Testis (tissue), 3 donors: ENCODE results near the gene LRMDA. TPM values are rescaled to one million over a fixed set of nuclear protein-coding genes. Genes with fewer than 3 reads are reported as not detected.

Source experiments
- DNase-seq: peaks from one replicate; pipeline ENCODE4 v3.0.0-alpha.2; 2019
- H3K27ac ChIP-seq, 2 donors: fragments of 200-600 bp; sonication (generic); one replicate each; pipeline ENCODE4 v1.5.1; 2019
- H3K27me3 ChIP-seq: fragments of 200-600 bp; sonication (generic); one replicate; pipeline ENCODE4 v1.5.1; 2019
- H3K36me3 ChIP-seq: fragments of 200-600 bp; sonication (generic); one replicate; pipeline ENCODE4 v1.5.1; 2017; ENCODE audit warnings: low read depth; ENCODE audit errors: missing control alignments
- H3K4me1 ChIP-seq: fragments of 200-600 bp; sonication (generic); one replicate; pipeline ENCODE4 v1.5.1; 2019
- H3K4me3 ChIP-seq, 2 donors: fragments of 200-600 bp; sonication (generic); one replicate each; pipeline ENCODE4 v1.5.1; 2017 to 2019
- H3K9me3 ChIP-seq: fragments of 200-600 bp; sonication (generic); one replicate; pipeline ENCODE4 v1.5.1; 2017
- POLR2A ChIP-seq: fragments of 450-650 bp; IDR thresholded peaks from one replicate; pipeline ENCODE4 v1.6.1; 2017; ENCODE audit warnings: antibody characterized with exemption, mild to moderate bottlenecking, moderate library complexity
- WGBS, 2 donors: methylation state at CpG; one replicate each; pipeline ENCODE4 v1.1.5; 2018; 5-methylcytosine and 5-hydroxymethylcytosine counted together
- intact Hi-C: fragments of 100-400 bp; cut with DNase I; formaldehyde crosslinking; loops from one replicate; pipeline ENCODE4 v1.15.1; 2023; ENCODE audit warnings: low total_unique reads
- polyA plus RNA-seq: library from polyadenylated mRNA; stranded (reverse); fragments of 350-450 nt; fragmentation: Illumina TruSeq; extraction: RNeasy Lipid Tissue Mini Kit (QIAGEN cat#74804); gene quantifications from one replicate; pipeline ENCODE4 v1.2.3, GENCODE V29; 2014; ENCODE audit warnings: low read depth, low replicate concordance; ENCODE audit not compliant: insufficient read depth
- total RNA-seq, 2 donors: library from RNA; depleted of rRNA; stranded (reverse); fragments of >200 nt; gene quantifications; one replicate each; pipeline ENCODE4 v1.2.3, GENCODE V29; 2016
- TF ChIP-seq, protein P1 (sequence below), 3 experiments: fragments of 450-650 bp in 2 of 3; fragments of 200-600 bp in 1 of 3; sonication (generic) in 1 of 3; IDR thresholded peaks; one replicate each; pipeline ENCODE4 v1.5.1; 2016 to 2019; ENCODE audit warnings: antibody characterized with exemption in 3 of 3, mild to moderate bottlenecking in 2 of 3, moderate library complexity in 1 of 3

The LRMDA gene
- total and polyA plus RNA-seq, 3 donors from 2014 or later: 7.6 to 13.8 (median 10.6) TPM

DNA sequence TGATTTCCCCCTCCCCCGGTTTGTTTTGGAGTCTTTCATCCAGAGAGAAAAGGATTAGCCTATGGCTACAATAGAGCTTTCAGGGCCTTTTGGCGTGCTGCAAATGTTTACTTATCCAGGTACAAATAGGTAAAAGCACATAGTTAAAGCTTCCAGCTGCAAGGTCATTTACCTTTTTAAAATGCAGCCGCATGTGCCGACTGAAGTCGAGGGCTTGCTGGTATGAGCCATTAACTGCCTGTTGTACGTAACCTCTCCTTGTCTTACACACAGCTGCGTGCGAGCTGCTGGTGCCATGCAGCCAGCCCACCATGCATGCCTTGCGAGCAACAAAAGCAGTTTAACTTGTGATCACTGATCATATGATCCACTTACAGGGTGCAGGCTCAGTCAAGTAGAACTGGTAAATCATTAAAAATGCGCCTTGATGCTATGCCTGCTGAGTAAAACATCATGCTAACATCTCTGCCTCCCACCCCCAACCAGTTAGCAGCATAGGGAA is 866.4 kb downstream of the LRMDA start:
- no peak for DNase-seq
- no peaks in the 10 kb centered on the region for H3K9me3 ChIP-seq
- 87 to 88% methylated on average over 10 of the region's 10 CpGs for WGBS, 2 donors
- no peak for TF ChIP-seq POLR2A
- TF ChIP-seq, protein P1, sequence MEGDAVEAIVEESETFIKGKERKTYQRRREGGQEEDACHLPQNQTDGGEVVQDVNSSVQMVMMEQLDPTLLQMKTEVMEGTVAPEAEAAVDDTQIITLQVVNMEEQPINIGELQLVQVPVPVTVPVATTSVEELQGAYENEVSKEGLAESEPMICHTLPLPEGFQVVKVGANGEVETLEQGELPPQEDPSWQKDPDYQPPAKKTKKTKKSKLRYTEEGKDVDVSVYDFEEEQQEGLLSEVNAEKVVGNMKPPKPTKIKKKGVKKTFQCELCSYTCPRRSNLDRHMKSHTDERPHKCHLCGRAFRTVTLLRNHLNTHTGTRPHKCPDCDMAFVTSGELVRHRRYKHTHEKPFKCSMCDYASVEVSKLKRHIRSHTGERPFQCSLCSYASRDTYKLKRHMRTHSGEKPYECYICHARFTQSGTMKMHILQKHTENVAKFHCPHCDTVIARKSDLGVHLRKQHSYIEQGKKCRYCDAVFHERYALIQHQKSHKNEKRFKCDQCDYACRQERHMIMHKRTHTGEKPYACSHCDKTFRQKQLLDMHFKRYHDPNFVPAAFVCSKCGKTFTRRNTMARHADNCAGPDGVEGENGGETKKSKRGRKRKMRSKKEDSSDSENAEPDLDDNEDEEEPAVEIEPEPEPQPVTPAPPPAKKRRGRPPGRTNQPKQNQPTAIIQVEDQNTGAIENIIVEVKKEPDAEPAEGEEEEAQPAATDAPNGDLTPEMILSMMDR (IDR thresholded peaks at IDR 0.05): no peak
- H3K4me1 ChIP-seq: no peaks in the 10 kb centered on the region
- H3K27ac ChIP-seq: no peak overlapping the region
- intact Hi-C loops: no loop called here
- no peaks in the 10 kb centered on the region for H3K36me3 ChIP-seq
- no peak overlapping the region for H3K4me3 ChIP-seq
- no peaks in the 10 kb centered on the region for H3K27me3 ChIP-seq

DNA sequence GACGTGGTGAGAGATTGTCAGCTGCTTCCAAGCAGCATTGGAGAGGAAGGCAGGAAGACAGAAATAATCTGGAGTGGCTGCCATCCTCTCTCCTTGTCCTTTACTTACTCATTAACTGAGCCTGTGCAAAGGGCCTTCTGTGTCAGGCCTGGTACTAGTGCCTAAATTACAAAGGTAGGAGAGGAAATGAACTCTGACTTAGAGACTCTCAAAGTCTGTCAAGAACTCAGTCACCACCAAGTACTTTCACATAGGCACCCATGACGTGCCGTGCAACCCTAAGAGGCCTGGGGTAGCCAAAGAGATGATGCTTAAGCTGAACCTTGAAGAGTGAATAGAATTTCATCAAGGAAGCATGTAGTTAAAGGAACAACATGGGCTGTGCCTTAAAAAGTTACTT is 866.9 kb downstream of the LRMDA start:
- no peaks in the 10 kb centered on the region for H3K36me3 ChIP-seq
- no peak overlapping the region for H3K27ac ChIP-seq
- DNase-seq: no peak
- no peaks in the 10 kb centered on the region for H3K9me3 ChIP-seq
- 94 to 100% methylated on average over 2 to 3 of the region's 3 CpGs for WGBS, 2 donors
- no peak for TF ChIP-seq POLR2A
- TF ChIP-seq, protein P1 (IDR thresholded peaks at IDR 0.05): no peak
- intact Hi-C loops: no loop called here
- H3K4me1 ChIP-seq: no peaks in the 10 kb centered on the region
- no peaks in the 10 kb centered on the region for H3K27me3 ChIP-seq
- H3K4me3 ChIP-seq: no peak overlapping the region

DNA sequence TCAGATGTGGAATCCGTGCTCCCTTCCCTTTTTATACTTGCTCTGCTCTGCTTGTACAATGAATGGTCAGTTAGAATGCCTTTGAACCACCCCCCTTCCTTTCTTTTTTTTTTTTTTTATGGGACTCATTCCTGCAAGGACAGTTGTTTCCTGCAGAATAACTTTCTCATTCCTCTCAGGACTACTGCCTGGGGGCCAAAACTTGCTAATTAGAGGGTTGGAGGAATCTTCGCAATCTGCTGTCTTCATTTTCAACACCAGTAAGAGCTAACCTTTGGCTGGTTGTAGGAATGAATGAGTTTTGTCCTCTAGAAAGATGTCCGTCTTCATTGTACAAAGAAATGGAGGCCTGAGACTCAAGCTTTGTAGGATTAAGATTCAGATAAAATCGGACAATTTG is 868.1 kb downstream of the LRMDA start:
- no peaks in the 10 kb centered on the region for H3K36me3 ChIP-seq
- H3K4me1 ChIP-seq: no peaks in the 10 kb centered on the region
- 78 to 79% methylated on average over 4 of the region's 4 CpGs for WGBS, 2 donors
- no peaks in the 10 kb centered on the region for H3K27me3 ChIP-seq
- no peaks in the 10 kb centered on the region for H3K9me3 ChIP-seq
- TF ChIP-seq, protein P1 (IDR thresholded peaks at IDR 0.05): no peak
- TF ChIP-seq POLR2A: no peak
- intact Hi-C loops: no loop called here
- H3K27ac ChIP-seq: no peak overlapping the region
- no peak overlapping the region for H3K4me3 ChIP-seq
- no peak for DNase-seq

DNA sequence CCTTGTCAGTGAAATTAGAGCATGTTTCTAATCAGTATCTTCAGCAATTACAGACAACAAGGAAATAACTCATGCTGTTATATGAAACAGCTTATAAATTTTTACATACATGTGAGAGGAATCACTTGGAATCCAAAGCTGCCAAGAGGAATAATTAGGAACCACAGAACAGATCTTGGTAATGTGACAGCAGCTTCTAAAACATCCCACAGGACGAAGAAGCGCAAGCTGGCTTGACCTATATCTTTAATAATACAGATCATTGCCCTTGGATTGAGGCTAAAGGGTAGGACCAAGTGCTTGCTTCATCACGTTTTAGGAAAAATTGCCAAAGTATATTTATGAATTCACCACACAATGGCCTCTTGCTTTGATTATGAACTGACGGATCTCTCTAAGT is 869.8 kb downstream of the LRMDA start:
- 69 to 77% methylated on average over 4 of the region's 4 CpGs for WGBS, 2 donors
- Histone ChIP-seq H3K9me3 (no peaks in the 10 kb centered on the region), H3K27ac (no peak overlapping the region), H3K4me1 (no peaks in the 10 kb centered on the region), H3K27me3 (no peaks in the 10 kb centered on the region), H3K36me3 (no peaks in the 10 kb centered on the region), H3K4me3 (no peak overlapping the region)
- TF ChIP-seq, protein P1 (IDR thresholded peaks at IDR 0.05): no peak
- TF ChIP-seq POLR2A: no peak
- intact Hi-C loops: no loop called here
- DNase-seq: no peak

DNA sequence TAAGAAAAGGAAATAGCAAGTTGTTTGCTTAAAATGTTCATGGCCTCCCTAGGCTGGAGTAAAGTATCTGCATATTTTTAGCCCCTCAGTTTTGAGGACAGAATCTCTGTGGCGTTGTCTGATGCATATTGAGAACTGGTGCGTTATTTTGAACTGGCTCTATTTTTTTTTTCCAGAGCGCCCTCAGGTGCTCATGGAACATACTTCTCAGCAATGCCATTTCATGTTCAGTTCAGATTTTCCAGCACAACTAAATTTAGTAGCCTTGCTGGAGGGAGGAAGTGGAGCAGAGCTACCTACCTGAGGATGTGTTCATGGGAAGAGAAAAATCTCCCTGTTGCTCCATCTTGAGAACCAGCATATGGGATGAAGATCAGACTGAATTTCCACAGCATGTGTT is 870.5 kb downstream of the LRMDA start:
- Histone ChIP-seq H3K4me1 (no peaks in the 10 kb centered on the region), H3K36me3 (no peaks in the 10 kb centered on the region), H3K9me3 (no peaks in the 10 kb centered on the region), H3K27ac (no peak overlapping the region), H3K4me3 (no peak overlapping the region), H3K27me3 (no peaks in the 10 kb centered on the region)
- no peak for DNase-seq
- no peak for TF ChIP-seq POLR2A
- TF ChIP-seq, protein P1 (IDR thresholded peaks at IDR 0.05): no peak
- intact Hi-C loops: no loop called here
- 59 to 61% methylated on average over 3 of the region's 3 CpGs for WGBS, 2 donors
